NCI-H2227 treated with DMSO at 0.1 percent for 48 hours (cell line): ENCODE data around the gene OMD.
"Not testable (repeated sequence)": the region's sequence is repeated elsewhere in the genome, so short reads cannot be mapped to it uniquely, and the experiment has no call there.

Experiments
- DNase-seq: peaks from one replicate; lab custom pipeline; 2025; lab: John Stamatoyannopoulos, UW

Gene OMD

DNA sequence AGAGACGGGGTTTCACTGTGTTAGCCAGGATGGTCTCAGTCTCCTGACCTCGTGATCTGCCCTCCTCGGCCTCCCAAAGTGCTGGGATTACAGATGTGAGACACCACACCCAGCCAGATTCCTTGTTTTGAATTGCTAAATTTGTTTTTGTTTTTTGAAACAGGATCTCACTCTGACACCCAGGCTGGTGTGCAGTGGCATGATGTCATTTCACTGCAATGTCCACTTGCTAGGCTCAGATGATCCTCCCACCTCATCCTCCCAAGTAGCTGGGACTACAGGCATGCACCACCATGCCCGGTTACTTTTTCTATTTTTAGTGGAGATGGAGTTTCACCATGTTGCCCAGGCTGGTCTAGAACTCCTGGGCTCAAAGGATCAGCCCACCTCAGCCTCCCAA, 13.1 kb downstream of the OMD start:
- DNase-seq, result not testable (repeated sequence)

DNA sequence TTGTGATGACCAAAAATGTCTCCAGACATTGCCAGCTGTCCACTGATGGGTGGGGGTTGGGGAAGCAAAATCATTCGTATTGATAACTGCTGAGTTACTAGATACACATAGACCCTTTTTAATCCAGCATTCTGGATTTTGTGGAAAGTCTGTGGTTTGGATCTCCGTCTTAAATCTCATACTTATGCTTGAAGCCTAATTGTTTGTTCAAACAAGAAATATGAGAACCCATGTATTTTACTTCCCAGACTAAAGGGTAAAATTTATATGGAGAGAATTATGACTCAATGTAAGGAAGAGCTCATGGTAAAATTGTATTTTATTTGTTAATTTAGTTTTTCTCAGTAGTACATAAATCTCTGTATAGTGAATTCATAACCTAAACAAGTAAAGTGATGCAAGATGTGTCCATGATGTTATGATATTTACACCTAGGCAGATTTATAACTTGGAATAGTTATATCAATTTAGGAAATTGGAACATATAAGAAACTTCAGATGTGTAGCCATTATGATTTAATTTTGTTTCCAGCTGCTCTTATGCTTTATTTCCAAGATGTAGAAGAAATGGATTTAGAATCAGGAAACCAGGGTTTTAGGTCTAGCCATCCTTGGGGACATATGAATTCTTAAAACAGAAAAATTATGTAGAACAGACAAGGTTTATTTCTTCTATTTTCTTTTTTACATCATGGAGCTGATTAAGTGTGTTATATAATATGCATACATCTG, 15.4 kb downstream of the OMD start:
- DNase-seq, result no peak

DNA sequence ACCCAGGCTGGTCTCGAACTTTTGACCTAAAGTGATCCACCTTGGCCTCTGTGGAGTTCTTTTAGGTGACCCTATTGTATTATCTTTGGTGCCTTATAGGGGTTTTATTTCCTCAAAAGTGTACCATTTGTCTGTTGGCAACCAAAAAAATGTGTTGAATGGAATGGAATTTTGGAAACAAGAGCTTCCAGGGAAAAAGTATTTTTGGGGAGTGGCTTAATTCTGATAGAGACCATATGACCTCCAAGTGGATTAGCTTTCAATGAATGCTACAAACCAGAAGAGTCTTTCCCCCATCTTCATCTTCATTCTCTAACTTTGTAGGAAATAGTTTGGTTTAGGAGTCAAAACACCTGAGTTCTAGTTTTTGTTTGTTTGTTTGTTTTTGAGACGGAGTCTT, 16.5 kb downstream of the OMD start:
- DNase-seq, result no peak

DNA sequence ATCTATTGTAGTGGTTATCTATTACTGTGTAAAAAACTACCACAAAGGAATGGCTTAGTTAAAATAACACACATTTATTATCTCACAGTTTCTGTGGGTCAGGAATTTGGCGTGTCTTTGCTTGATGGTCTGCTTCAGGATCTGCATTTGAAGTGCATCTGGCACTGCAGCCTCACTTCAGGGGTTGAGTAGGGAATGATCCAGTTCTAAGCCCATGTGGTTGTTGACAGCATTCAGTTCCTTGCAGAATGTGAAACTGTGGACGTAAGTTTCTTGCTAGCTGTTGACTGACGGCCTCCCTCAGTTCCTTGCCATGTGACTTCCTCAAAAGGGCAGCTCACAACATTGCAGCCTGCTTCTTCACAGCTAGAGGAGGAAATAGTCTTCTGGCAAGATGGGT, 17.8 kb downstream of the OMD start:
- DNase-seq, result no peak

DNA sequence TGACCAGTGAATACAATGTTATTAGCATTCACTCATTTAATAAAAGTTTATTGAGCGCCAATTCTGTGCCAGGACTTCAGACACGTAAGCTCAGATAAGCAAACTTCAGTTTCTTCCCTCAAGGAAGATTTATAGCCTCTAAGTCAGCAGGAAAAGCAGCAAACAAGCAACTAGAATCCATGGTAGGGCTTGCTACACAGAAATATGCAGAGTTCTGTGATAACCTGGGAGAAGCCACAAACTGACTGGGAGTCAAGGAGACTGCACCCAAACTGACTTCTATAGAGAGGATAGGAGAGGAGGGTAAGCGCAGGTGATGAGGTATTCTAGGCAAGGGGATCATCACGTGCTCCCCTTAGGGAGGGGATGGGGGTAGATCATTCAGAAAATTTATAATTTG, 18.5 kb downstream of the OMD start:
- DNase-seq, result no peak

DNA sequence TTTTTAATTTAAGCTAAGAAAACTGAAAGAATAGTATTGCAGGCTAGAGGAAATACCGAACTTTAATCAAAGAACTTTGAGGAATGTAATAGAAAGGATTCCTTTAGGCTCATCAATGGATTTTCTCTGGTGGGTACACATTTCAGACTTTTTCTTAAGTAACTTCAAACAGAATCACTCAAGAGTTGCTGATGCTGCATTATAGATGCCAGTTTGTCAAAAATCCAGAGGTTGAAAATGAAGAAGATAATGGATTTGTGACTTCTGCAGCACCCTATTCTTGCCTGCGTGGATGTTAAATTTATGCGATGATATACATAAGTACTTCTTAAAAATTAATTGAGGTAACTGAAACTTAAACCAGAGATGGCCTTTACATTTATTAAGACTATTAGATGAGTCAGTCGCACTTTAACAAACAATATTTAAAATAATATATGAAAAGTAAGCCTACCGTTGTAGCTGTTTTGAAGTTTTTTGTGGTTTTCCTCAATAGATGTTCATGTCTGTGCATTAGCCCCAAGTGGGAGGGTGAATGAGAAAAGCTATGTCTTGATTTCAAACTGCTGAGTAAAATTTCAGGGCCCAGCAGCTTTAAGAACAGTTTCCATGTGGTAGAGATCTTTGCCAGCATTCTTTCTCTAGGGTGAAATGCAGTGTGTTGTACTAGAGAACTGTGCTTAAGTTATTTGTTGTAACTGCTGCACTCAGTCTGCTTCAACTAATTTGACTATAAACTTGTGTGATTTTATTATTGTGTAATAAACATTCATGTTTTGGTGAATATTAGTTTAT, 20.0 kb downstream of the OMD start, which contains the start of gene OGN:
TSS of gene OGN (minus strand) at position 537 of the 795 bp plus-strand sequence. CDS start 1,171 bp downstream, outside the sequence.
- no peak for DNase-seq

DNA sequence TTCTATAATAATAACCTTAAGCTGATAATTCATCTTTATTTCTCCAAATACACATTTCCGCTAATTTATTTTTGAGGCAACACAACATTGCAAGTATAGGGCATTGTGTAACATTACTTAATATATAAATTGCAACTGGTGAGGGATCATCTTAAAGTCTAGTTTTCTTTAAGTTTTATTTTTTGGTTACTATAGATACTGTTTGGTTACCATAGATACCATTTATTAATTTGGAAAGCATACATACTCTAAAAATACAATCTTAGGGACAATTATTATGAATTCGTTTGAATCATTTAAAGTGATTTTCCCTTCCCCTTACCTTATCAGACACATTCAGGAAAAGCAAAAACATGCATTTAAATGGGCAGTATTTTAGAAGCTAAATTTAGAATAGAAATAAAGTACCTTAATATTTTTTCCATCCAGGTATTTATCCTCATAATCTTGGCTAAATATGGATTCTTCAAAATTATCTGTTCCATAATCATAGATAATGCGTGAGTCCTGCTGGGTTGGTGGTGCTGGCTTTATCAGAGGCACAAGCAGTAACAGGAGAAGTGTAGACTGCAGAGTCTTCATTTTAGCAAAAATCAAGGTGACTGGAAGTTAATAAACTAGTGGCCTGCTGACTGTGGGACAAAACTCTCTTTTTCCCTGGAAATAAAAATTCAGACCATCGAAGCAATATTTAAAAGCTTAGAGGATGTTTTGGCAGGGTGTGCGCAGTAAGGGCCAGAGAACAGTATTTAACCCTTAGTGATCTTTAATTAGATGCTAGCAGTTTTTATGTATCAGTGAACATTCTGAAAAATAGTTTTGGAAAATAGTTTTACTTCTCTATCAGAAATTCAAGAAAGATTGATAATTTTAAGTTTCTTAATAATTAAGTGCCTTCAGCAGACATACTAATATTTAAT, 21.2 kb downstream of the OMD start:
- DNase-seq, result no peak

DNA sequence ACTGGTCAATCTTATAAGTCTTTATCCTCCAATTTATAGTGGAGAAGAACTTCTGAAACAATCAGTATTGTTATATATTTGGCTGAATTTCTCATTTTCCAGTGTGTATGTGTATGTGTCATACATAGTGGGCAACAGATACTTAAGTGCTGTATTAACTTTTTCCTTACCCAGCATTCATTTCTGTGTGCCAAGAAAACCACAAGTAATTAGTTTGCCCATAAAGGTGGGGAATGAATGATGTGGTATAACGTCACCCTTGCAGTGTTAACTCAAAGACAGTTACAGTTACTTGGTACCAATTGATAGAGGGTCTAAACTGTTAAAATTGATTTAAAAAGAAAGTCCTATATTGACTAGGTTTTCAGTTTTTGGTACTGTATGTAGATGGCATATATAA, 21.9 kb downstream of the OMD start:
- DNase-seq, result no peak

DNA sequence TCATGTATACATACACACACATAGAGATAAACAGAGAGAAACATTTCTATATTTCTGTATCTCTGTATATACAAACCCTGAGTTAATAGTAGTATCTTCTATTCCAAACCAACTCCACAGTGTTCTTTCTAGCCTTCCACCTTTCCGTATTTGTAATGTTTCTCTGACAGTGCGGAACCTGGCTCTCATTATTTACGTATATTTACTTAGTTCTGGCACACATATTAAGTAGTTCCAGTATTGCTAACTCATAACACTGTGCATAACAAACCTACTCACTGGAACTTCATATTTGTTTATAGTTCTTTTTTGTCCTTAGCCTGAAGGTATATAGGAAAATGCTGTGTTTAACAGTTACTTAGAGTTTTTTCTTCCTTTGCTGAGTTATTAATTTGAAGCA, 26.4 kb downstream of the OMD start:
- no peak for DNase-seq

DNA sequence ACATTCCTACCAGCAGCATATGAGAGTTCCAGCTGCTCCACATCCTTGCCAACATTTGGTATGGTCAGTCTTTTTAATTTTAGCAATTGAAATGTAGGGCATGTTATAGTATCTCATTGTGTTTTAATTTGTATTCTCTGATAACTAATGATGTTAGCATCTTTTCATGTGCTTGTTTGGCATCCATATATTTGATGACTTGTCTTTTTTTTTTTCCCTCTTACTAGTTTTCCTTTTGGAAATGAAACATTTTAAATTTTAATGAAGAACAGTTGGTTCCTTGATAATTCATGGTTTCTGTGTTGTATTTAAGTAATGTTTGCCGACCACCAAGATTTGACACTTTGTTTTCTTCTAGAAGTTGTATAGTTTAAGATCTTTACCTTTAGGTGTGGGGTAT, 28.7 kb downstream of the OMD start:
- no peak for DNase-seq

DNA sequence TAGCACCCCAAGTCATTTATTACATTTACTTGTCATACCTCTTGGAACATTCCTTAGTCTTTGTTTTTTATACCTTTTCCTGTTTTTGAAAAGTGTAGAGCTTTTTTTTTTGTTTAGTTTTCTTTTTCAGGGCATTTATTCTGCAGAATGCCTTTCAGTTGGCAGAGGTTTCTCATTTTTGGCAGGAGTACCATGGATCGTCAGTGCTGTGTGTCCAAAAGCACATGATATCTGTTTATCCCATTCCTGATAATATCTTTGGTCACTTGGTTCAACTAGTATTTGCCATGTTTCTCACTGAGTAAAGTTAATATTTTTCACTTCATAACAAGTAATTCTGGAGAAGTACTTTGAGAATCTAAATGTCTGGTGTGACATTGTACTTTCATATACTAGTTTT, 30.6 kb downstream of the OMD start:
- no peak for DNase-seq

DNA sequence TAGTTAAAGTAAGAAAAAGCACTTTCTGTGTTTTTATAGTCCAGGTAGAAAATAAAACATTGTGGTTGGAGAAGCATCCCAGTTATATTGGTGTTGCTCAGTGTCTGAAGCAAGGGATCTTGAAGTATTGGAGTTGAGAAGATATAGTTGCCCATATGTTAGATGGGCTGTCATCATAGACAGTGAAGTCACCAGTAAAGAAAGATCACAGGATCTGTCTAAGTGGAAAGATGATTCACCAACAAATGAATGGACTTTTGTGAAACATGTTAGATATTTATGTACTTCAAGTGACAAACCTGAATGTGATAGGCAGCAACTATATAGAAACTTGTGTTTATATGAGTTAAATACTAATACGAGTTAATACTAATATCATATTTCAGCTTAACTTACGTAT, 31.6 kb downstream of the OMD start:
- DNase-seq, result no peak

DNA sequence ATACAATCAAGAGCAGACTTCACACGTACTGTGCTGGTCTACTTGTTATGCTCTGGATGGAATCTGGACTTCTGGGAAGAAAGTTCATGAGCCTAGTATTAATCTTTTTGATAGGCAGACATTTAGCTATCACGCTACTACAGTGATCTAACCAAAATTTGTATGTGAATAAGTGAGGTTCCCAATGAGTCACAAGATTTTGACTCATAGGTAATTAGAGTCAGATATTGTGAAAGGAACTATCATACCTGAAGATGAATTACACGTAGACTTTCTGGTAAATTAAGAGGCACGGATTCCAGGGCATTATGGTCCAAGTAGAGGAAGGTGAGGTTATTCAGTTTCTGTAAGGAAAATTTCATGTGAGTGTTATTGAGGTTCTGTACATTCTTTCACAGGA, 38.3 kb downstream of the OMD start:
- no peak for DNase-seq

DNA sequence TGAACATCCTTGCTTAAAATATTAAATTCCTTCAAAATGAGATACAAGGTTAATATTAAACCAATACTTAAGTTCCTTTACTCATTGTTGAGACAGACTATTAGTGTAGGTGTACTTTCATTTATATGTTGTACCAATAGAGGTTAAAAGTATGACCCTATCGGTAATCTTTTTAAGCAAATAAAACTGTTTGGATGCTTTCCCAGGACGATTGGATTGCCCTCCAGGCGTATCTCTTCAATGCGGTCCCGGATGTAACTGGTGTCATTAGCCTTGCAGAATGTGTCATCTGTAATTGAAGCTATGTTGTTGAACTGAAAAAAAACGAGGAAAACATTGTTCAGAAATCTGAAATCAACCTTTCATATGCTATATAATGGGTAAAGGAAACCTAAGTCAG, 38.8 kb downstream of the OMD start:
- no peak for DNase-seq

DNA sequence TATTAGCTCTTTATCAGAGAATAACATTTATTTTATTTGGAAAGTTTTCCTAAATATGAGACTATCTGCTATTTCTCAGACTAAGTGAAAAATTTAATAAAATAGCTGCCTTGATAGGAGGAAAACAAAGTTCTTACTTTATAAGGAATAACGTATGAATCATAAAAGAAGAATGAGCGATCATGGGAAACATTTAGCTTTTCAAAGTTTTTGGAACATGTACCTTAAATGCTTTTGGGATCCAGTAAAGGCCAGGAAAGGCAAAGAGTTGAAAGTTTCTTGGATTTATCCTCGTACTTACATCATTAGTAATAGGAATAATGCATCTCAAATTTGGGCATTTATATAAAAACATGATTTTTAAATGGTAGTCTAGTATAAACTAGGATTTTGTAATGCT, 39.3 kb downstream of the OMD start:
- DNase-seq, result no peak

DNA sequence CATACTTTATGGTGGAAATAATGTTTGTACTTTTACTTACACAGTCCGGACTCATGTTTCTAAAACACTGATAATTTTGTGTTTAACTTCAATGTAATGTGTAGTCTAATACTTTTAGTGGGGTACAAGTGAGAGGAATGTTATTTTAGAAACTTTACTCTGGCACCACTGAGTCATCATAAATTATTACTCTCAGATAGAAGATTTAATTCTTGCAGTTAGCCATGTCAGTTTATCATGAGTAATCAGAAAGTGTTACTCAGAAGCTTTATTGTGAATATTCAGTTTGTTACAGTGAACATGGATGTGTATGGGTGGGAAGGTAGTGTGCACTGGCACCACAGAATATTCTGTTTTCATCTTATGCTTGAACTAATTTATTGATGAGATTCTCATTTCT, 39.9 kb downstream of the OMD start:
- DNase-seq, result no peak

DNA sequence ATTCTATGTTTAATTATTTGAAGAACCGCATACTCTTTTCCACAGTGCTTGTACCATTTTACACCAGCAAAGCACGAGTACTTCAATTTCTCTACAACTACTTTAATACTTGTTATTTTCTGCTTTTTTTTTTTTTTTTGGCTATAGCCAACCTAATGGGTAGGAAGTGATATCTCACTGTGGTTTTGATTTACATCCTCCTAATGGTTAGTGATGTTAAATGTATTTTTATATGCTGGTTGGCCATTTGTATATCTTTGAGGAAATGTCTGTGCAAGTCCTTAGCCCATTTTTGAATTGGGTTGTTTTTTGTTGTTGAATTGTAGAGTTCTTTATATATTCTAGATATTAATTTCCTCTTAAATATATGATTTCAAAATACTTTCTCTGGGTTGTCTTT, 42.5 kb downstream of the OMD start:
- no peak for DNase-seq

DNA sequence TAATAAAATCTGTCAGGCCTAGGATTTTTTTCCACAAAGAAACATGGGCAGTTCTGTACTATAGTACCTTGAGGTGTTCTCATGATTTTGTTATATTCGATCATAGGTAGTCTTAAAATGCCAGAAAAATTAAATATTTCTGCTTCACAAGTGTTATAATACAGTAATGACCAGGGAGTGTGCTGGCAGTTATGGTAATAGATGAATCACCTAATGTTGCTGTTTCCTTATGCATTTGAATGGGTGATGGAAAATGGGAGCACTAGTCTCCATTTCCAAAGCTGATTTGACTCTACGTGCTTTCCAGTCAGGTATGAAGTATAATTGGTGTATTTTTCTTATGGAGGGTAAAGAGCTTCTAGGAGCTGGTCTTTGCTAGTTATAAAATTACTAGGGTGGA, 43.7 kb downstream of the OMD start:
- no peak for DNase-seq

DNA sequence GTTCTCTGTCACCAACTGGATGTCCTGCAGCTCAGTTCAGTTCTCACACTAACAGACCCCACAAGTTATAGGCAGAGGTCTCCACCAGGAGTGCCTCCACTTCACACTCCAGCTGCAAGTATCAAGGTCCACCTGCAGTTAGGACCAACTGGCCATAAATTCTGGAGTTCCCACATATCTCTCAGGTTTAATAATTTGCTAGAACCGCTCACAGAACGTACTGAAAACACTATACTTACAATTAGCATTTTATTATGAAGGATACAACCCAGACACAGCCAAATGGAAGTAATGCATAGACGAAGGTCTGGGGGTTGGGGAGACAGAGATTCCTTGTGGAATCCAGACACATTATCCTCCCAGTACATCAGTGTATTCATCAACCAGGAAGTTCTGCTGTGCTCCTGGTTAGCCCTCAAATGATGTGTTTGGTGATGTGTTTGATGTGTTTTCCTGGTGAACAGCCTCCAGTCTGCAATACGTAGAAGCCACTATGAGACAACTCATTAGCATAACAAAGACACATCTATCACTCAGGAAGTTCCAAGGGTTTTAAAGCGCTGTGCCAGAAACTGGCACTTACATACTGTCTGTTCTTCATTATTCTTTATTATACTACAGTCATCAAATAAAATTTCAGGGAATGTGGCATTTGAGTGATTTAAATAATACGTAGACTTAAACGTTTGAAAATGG, 45.3 kb downstream of the OMD start:
- DNase-seq, result no peak

DNA sequence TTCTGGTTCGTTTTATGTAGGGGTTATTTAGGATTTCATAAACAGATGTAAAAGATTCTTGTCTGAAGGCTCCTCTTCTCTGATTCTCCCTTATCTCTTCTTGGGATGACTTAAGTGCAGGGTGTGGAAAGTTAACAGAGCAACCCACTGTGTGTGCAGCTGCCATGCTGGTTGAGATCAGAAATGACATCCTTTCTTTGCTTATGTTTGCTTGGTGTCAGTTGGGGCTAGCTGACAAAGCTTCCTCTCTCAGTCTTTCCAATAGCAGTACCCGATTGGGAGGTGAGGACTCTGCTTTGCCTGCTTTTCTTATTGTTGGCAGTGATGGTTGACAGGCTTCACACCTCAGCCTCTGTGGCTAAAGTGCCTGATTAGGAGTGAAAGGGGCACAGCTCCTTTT, 46.4 kb downstream of the OMD start:
- DNase-seq, result no peak

DNA sequence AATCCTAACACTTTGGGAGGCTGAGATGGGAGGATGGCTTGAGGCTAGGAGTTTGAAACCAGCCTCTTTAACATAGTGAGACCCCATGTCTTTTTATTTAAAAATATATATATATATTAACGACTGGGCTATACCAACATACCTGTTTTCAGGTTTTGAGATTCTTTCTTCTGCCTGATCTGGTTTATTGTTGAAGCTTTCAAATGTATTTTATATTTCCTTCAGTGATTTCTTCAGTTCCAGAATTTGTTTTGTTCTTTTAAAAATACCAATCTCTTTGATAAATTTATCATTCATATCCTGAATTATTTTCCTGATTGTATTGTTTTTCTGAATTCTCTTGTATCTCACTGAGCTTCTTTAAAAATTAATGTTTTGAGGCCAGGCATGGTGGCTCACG, 51.1 kb downstream of the OMD start:
- DNase-seq, result no peak

DNA sequence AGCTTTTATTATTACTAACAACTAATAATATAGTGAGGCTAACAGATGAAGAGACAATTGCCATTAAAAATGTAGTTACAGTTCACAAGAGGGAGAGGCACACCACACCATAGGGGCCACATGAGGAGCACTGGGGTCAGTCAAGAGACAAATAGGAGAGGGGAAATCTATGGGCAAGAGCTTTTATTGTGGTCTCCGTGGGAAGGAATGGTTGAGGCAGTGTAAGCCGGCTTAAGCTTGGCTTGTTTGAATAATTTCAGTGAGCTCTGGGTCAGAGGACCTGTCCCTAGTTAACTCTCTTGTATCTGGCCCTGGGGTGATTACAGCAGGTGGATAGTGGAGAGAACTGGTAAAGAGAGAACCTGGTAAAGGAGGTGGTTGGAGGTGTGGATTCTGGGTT, 55.2 kb downstream of the OMD start:
- DNase-seq, result no peak
